ENCODE measurements around the gene NT5DC3. TPM values are rescaled to one million over a fixed set of nuclear protein-coding genes. Genes with fewer than 3 reads are reported as not detected.

NT5DC3 gene
- total and polyA plus RNA-seq, 11 donors: 0.95 to 6.3 (median 3.7) TPM

DNA sequence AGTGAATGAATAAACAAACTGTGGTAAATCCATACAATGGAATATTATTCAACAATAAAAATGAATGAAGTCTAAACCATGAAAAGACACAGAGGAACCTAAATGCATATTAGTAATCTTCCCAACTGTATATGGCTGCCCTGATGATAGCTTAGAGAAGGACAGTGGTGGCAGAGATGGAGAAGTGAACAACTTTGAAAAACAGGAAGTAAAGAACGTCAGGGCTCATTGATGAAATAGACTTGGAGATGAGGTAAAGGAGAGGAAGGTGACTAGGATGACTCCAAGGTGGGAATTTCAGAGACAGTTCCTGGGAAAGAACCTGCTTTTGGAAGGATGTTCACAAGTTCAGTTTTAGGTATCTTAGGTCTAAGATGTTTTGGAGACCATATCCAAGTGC lies 36.3 kb upstream of the NT5DC3 start:
- 57 to 74% (median 65%) methylated on average over 1 of the region's 1 CpG for WGBS, 4 donors
- Histone ChIP-seq H3K9me3 (no peaks in the 10 kb centered on the region), H3K4me3 (no peak overlapping the region), H3K27ac (no peak overlapping the region), H3K36me3 (no peaks in the 10 kb centered on the region), H3K27me3 (no peaks in the 10 kb centered on the region), H3K4me1 (peaks cover 0 to 4% (median 0%) of the 10 kb centered on the region in 12 donors)
- ATAC-seq: no peak
- TF ChIP-seq, protein P1, sequence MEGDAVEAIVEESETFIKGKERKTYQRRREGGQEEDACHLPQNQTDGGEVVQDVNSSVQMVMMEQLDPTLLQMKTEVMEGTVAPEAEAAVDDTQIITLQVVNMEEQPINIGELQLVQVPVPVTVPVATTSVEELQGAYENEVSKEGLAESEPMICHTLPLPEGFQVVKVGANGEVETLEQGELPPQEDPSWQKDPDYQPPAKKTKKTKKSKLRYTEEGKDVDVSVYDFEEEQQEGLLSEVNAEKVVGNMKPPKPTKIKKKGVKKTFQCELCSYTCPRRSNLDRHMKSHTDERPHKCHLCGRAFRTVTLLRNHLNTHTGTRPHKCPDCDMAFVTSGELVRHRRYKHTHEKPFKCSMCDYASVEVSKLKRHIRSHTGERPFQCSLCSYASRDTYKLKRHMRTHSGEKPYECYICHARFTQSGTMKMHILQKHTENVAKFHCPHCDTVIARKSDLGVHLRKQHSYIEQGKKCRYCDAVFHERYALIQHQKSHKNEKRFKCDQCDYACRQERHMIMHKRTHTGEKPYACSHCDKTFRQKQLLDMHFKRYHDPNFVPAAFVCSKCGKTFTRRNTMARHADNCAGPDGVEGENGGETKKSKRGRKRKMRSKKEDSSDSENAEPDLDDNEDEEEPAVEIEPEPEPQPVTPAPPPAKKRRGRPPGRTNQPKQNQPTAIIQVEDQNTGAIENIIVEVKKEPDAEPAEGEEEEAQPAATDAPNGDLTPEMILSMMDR (IDR thresholded peaks at IDR 0.05): no peak
- no peak for TF ChIP-seq POLR2A (IDR thresholded peaks at IDR 0.05)
- intact Hi-C loops (cut with DNase I): loop anchor here in 6 of 10 donors (2.0 to 10.0 kb wide), 7 partner anchors 228 to 292 kb away; partner anchors contain the start of gene STAB2 (in 1 of the 6)
- no peak for DNase-seq

DNA sequence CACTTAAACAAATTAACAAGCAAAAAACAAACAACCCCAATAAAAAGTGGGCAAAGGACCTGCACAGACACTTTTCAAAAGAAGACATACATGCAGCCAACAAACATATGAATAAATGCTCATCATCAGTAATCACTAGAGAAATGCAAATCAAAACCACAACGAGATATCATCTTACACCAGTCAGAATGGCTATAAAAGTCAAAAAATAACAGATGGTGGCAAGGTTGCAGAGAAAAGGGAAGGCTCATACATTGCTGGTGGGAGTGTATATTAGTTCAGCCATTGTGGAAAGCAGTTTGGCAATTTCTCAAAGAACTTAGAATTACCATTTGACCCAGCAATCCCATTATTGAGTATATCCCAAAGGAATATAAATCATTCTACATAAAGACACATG lies 34.6 kb upstream of the NT5DC3 start:
- no peak for DNase-seq
- intact Hi-C loops (cut with DNase I): loop anchor here in 6 of 10 donors (2.0 to 10.0 kb wide), 7 partner anchors 229 to 291 kb away; partner anchors contain the start of gene STAB2 (in 1 of the 6)
- Histone ChIP-seq H3K27me3 (no peaks in the 10 kb centered on the region), H3K4me3 (no peak overlapping the region), H3K36me3 (no peaks in the 10 kb centered on the region), H3K9me3 (no peaks in the 10 kb centered on the region), H3K4me1 (peaks cover 0 to 4% (median 0%) of the 10 kb centered on the region in 12 donors), H3K27ac (no peak overlapping the region)
- TF ChIP-seq, protein P1 (IDR thresholded peaks at IDR 0.05): no peak
- TF ChIP-seq POLR2A (IDR thresholded peaks at IDR 0.05): no peak
- ATAC-seq: no peak
- 0 to 34% (median 0%) methylated on average over 1 of the region's 1 CpG for WGBS, 4 donors

DNA sequence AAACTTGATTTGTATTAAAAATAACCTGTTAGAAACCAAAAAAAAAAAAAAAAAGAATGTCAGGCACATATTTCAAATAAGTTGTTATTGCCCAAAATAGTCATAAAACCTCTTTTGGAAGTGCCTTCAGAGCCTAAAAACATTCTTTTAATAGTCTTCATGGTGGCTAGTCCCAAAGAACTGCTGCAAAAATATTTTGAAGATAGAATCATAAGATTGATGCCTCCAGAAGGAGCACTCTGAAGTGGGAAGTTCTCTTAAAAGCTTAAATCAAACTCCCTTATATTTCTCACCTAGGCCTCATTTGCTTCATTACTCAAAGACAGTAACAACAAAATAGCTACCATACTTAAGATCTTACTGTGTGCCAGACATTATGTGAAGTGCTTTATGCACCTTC lies 27.2 kb upstream of the NT5DC3 start:
- Histone ChIP-seq H3K27ac (peak overlapping the region in 1 of 12 donors; percentile 75), H3K4me1 (no peaks in the 10 kb centered on the region), H3K9me3 (no peaks in the 10 kb centered on the region), H3K36me3 (no peaks in the 10 kb centered on the region), H3K27me3 (no peaks in the 10 kb centered on the region), H3K4me3 (no peak overlapping the region)
- DNase-seq (no peak), ATAC-seq (no peak)
- TF ChIP-seq, protein P1 (IDR thresholded peaks at IDR 0.05): no peak
- no peak for TF ChIP-seq POLR2A (IDR thresholded peaks at IDR 0.05)
- intact Hi-C loops (cut with DNase I): no loop called here

DNA sequence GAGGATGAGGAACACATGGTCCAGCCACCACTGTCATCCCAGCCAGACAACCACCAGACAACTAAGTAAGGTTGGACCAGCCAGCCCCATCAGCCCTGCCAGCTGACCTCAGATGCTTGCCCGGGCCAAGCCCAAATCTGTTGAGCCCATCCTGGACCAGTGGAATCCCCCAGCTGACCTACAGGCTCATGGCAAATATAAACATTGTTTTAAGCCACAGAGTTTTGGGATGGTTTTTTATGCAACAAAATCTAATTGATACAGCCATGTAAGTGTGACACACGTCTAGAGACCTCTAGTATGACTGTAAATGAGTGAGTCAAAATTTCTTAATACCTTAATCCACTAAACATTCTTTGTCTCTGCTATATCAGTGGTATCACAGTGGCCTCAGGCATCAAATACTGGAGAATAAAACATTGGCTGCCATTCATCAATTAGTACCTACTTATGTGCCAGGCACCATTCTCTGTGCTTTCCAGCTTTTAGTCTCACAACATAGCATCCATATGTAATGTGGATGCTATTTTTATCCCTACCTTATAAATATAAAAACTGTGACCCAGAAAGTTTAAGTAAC lies 24.2 kb upstream of the NT5DC3 start:
- peak overlapping the region in 1 of 12 donors; percentile 2 for H3K27ac ChIP-seq
- DNase-seq: no peak
- no peak for ATAC-seq
- H3K9me3 ChIP-seq: no peaks in the 10 kb centered on the region
- intact Hi-C loops (cut with DNase I): no loop called here
- no peak overlapping the region for H3K4me3 ChIP-seq
- H3K27me3 ChIP-seq: no peaks in the 10 kb centered on the region
- TF ChIP-seq, protein P1 (IDR thresholded peaks at IDR 0.05): no peak
- no peak for TF ChIP-seq POLR2A (IDR thresholded peaks at IDR 0.05)
- WGBS, 4 donors: 86 to 97% (median 92%) methylated on average over 2 of the region's 2 CpGs
- no peaks in the 10 kb centered on the region for H3K4me1 ChIP-seq
- H3K36me3 ChIP-seq: no peaks in the 10 kb centered on the region
